Lung (tissue), 12 donors: ENCODE measurements around the gene TTC7B. TPM values are rescaled to one million over a fixed set of nuclear protein-coding genes. Genes with fewer than 3 reads are reported as not detected.

Source experiments
- ATAC-seq: fragments of 200-7000 bp; cut with Tn5 transposase; one replicate; pipeline ENCODE4 v1.9.1; 2020; ENCODE audit warnings: moderate number of reproducible peaks; ENCODE audit not compliant: insufficient read depth, low FRiP score
- DNase-seq, 3 donors: peaks; one replicate each; pipeline ENCODE4 v3.0.0-alpha.2; 2013 to 2017
- H3K27ac ChIP-seq, 2 donors: one replicate each; pipeline ENCODE4 v1.5.1; 2013; ENCODE audit warnings: mild to moderate bottlenecking in 2 of 2, moderate library complexity in 2 of 2, control low read depth in 1 of 2, inconsistent platforms in 1 of 2, low read depth in 1 of 2, low read length in 1 of 2
- H3K27me3 ChIP-seq, 3 donors: one replicate each; pipeline ENCODE4 v1.5.1; 2013; ENCODE audit warnings: low read length in 2 of 3; ENCODE audit not compliant: control insufficient read depth in 3 of 3, insufficient read depth in 3 of 3
- H3K36me3 ChIP-seq, 4 donors: one replicate each; pipeline ENCODE4 v1.5.1; 2013; ENCODE audit warnings: low read length in 4 of 4, mild to moderate bottlenecking in 1 of 4, moderate library complexity in 1 of 4; ENCODE audit not compliant: control insufficient read depth in 4 of 4, insufficient read depth in 4 of 4
- H3K4me1 ChIP-seq, 5 donors: one replicate each; pipeline ENCODE4 v1.5.1; 2013; ENCODE audit warnings: low read length in 5 of 5, mild to moderate bottlenecking in 2 of 5, moderate library complexity in 1 of 5; ENCODE audit not compliant: control insufficient read depth in 5 of 5, insufficient read depth in 5 of 5
- H3K4me3 ChIP-seq: one replicate; pipeline ENCODE4 v1.5.1; 2013; ENCODE audit warnings: mild to moderate bottlenecking, control low read depth, moderate library complexity
- H3K9ac ChIP-seq, 2 donors: one replicate each; pipeline ENCODE4 v1.5.1; 2013; ENCODE audit warnings: low read length in 2 of 2, control low read depth in 1 of 2; ENCODE audit not compliant: insufficient read depth in 1 of 2
- H3K9me3 ChIP-seq, 4 donors: one replicate each; pipeline ENCODE4 v1.5.1; 2013; ENCODE audit warnings: low read length in 3 of 4, mild to moderate bottlenecking in 1 of 4, moderate library complexity in 1 of 4; ENCODE audit not compliant: control insufficient read depth in 4 of 4, insufficient read depth in 3 of 4
- CTCF ChIP-seq: IDR thresholded peaks from 2 replicates; pipeline ENCODE4 v1.5.1; 2012; ENCODE audit warnings: mild to moderate bottlenecking; ENCODE audit errors: control extremely low read depth, extremely low read depth
- WGBS, 2 donors: extraction: QIAGEN DNeasy Blood & Tissue Kit; methylation state at CpG; one replicate each; pipeline ENCODE4 v1.1.7; 2013; 5-methylcytosine and 5-hydroxymethylcytosine counted together
- polyA plus RNA-seq, 2 donors: library from polyadenylated mRNA; stranded (reverse); fragments of 200-250 nt; gene quantifications; one replicate each; pipeline ENCODE4 v1.2.1, GENCODE V29; 2013
- total RNA-seq, 2 donors: library from RNA; depleted of rRNA in 1 of 2; stranded (reverse); fragments of >200 nt in 1 of 2; gene quantifications; one replicate each; pipeline ENCODE4 v1.2.1, GENCODE V29; 2014 to 2021
- donor health status: control.
- donor health status: control.
- donor health status: Bipolar disorder and iron deficiency.
- donor health status: healthy.
- donor health status: DM: yes; HTN: yes; CAD: no.

The TTC7B gene
- total and polyA plus RNA-seq, 4 donors: 11.0 to 39.6 (median 23.0) TPM

GRCh38 chr14:90541076-90541634 lies 275.1 kb downstream of the TTC7B start:
- Histone ChIP-seq H3K27me3 (no peaks in the 10 kb centered on the region), H3K36me3 (peaks cover 0 to 13% (median 3%) of the 10 kb centered on the region in 4 donors), H3K9ac (no peak overlapping the region), H3K4me1 (peaks cover 0 to 17% (median 9%) of the 10 kb centered on the region in 5 donors), H3K9me3 (no peaks in the 10 kb centered on the region), H3K4me3 (no peak overlapping the region), H3K27ac (no peak overlapping the region)
- 97% methylated on average over 22 to 26 of the region's 26 CpGs for WGBS, 2 donors
- TF ChIP-seq CTCF: no peak
- ATAC-seq (no peak), DNase-seq (no peak)

DNA sequence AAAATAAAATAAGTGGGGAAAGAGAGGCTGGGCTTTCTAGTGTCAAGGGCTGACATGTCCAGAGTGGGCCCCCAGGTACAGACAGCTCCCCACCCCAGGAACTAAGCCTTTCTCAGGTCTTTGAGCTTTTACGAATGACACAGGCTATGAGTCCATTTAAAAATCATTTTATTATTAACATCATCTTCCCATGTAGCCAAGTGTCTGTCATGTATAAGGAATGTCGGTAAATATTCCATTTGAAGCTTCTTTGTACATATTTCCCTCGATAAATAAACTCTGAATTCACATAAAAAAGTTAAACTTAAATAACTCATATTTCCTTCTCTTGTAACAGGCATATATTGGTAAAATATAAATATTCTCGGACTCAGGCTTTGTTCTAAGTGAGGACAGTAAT lies 275.8 kb downstream of the TTC7B start:
- H3K4me3 ChIP-seq: no peak overlapping the region
- peaks cover 0 to 13% (median 3%) of the 10 kb centered on the region in 4 donors for H3K36me3 ChIP-seq
- H3K9ac ChIP-seq: no peak overlapping the region
- H3K27me3 ChIP-seq: no peaks in the 10 kb centered on the region
- DNase-seq: no peak
- peaks cover 0 to 17% (median 9%) of the 10 kb centered on the region in 5 donors for H3K4me1 ChIP-seq
- TF ChIP-seq CTCF: no peak
- H3K9me3 ChIP-seq: no peaks in the 10 kb centered on the region
- no peak for ATAC-seq
- no peak overlapping the region for H3K27ac ChIP-seq
- WGBS, 2 donors: 86 to 95% methylated on average over 4 of the region's 4 CpGs

DNA sequence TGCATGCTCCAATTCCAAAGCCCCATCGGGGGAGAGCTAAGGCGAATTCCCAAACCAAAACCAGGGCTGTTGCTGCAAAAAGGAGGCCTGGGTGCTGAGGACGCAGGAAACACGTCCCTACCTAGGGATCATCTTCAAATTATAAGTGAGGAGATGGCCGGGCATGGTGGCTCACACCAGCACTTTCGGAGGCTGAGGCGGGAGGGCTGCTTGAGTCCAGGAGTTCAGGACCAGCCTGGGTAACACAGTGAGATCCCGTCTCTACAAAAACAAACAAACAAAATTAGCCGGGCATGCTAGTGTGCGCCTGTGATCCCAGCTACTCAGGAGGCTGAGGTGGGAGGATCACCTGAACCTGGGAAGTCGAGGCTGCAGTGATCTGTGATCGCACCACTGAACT lies 276.2 kb downstream of the TTC7B start:
- DNase-seq (no peak), ATAC-seq (no peak)
- Histone ChIP-seq H3K4me1 (peaks cover 0 to 14% (median 11%) of the 10 kb centered on the region in 5 donors), H3K9ac (no peak overlapping the region), H3K4me3 (no peak overlapping the region), H3K9me3 (no peaks in the 10 kb centered on the region), H3K27me3 (no peaks in the 10 kb centered on the region), H3K27ac (no peak overlapping the region), H3K36me3 (peaks cover 0 to 13% (median 3%) of the 10 kb centered on the region in 4 donors)
- TF ChIP-seq CTCF: no peak
- 92 to 94% methylated on average over 12 of the region's 12 CpGs for WGBS, 2 donors

DNA sequence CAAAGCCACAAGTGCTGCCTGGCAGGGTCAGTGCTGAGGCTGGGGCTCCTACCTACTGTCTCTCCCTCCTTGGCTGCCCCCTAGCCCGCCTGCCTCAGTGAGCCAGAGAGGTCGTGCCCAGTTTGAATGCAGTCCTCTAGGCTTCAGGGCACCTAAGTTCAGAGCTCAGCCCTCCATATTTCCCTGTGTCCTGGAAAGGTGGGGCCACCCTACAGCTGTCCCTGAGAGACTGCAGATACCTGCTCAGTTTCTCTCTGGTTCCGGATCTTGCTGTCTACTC lies 276.8 kb downstream of the TTC7B start:
- no peak for TF ChIP-seq CTCF
- 95 to 100% methylated on average over 3 of the region's 3 CpGs for WGBS, 2 donors
- Histone ChIP-seq H3K9ac (no peak overlapping the region), H3K4me3 (no peak overlapping the region), H3K27ac (no peak overlapping the region), H3K9me3 (no peaks in the 10 kb centered on the region), H3K36me3 (peaks cover 0 to 13% (median 3%) of the 10 kb centered on the region in 4 donors), H3K27me3 (no peaks in the 10 kb centered on the region), H3K4me1 (peaks cover 0 to 14% (median 11%) of the 10 kb centered on the region in 5 donors)
- ATAC-seq: no peak
- no peak for DNase-seq
